ENCODE results near the gene ROR2. TPM values are rescaled to one million over a fixed set of nuclear protein-coding genes. Genes with fewer than 3 reads are reported as not detected.

The ROR2 gene
- total RNA-seq, 1 experiment from 2014 or later, result not detected

GRCh38 chr9:91655658-91656057 lies 294.4 kb downstream of the ROR2 start:
- intact Hi-C loops (cut with micrococcal nuclease; ENCODE audit: unreplicated experiment), result no loop called here
- no peak overlapping the region for H3K27ac Mint-ChIP-seq (ENCODE audit: unreplicated experiment)
- TF ChIP-seq CTCF (IDR thresholded peaks at IDR 0.05; ENCODE audit: unreplicated experiment), result no peak
- H3K4me3 Mint-ChIP-seq (ENCODE audit: low read depth, unreplicated experiment), result no peak overlapping the region
- BruUV-seq (replicated peaks), result no TSS peak
- peaks cover 35% of the 10 kb centered on the region for H3K27me3 Mint-ChIP-seq (ENCODE audit: unreplicated experiment)
- no peaks in the 10 kb centered on the region for H3K9me3 Mint-ChIP-seq (ENCODE audit: low read depth, unreplicated experiment)
- CTCF ChIA-PET, result no interaction called here
- no peaks in the 10 kb centered on the region for H3K4me1 Mint-ChIP-seq (ENCODE audit: low read depth, unreplicated experiment)
- DNase-seq, result no peak
- no peaks in the 10 kb centered on the region for H3K36me3 Mint-ChIP-seq (ENCODE audit: insufficient read depth, unreplicated experiment)

GRCh38 chr9:91655215-91655614 lies 294.8 kb downstream of the ROR2 start:
- TF ChIP-seq CTCF (IDR thresholded peaks at IDR 0.05; ENCODE audit: unreplicated experiment), result no peak
- intact Hi-C loops (cut with micrococcal nuclease; ENCODE audit: unreplicated experiment), result no loop called here
- no peak overlapping the region for H3K4me3 Mint-ChIP-seq (ENCODE audit: low read depth, unreplicated experiment)
- CTCF ChIA-PET, result no interaction called here
- no peak overlapping the region for H3K27ac Mint-ChIP-seq (ENCODE audit: unreplicated experiment)
- no peak for DNase-seq
- no peaks in the 10 kb centered on the region for H3K36me3 Mint-ChIP-seq (ENCODE audit: insufficient read depth, unreplicated experiment)
- BruUV-seq (replicated peaks), result no TSS peak
- H3K9me3 Mint-ChIP-seq (ENCODE audit: low read depth, unreplicated experiment), result no peaks in the 10 kb centered on the region
- H3K27me3 Mint-ChIP-seq (ENCODE audit: unreplicated experiment), result peaks cover 35% of the 10 kb centered on the region
- H3K4me1 Mint-ChIP-seq (ENCODE audit: low read depth, unreplicated experiment), result no peaks in the 10 kb centered on the region

GRCh38 chr9:91654527-91654926 lies 295.5 kb downstream of the ROR2 start:
- no peak overlapping the region for H3K27ac Mint-ChIP-seq (ENCODE audit: unreplicated experiment)
- intact Hi-C loops (cut with micrococcal nuclease; ENCODE audit: unreplicated experiment), result no loop called here
- H3K27me3 Mint-ChIP-seq (ENCODE audit: unreplicated experiment), result peaks cover 37% of the 10 kb centered on the region

GRCh38 chr9:91647371-91647770 lies 302.7 kb downstream of the ROR2 start:
- H3K4me3 Mint-ChIP-seq (ENCODE audit: low read depth, unreplicated experiment), result no peak overlapping the region
- no TSS peak for BruUV-seq (replicated peaks)
- H3K9me3 Mint-ChIP-seq (ENCODE audit: low read depth, unreplicated experiment), result no peaks in the 10 kb centered on the region
- H3K27me3 Mint-ChIP-seq (ENCODE audit: unreplicated experiment), result peaks cover 40% of the 10 kb centered on the region
- H3K4me1 Mint-ChIP-seq (ENCODE audit: low read depth, unreplicated experiment), result no peaks in the 10 kb centered on the region
- H3K27ac Mint-ChIP-seq (ENCODE audit: unreplicated experiment), result no peak overlapping the region
- DNase-seq, result no peak
- H3K36me3 Mint-ChIP-seq (ENCODE audit: insufficient read depth, unreplicated experiment), result no peaks in the 10 kb centered on the region
- intact Hi-C loops (cut with micrococcal nuclease; ENCODE audit: unreplicated experiment), result no loop called here
- CTCF ChIA-PET, result no interaction called here
- TF ChIP-seq CTCF (IDR thresholded peaks at IDR 0.05; ENCODE audit: unreplicated experiment), result no peak

More at GRCh38 chr9:91654527-91654926, 295.5 kb downstream of the ROR2 start:
- CTCF ChIA-PET, result no interaction called here
- no peaks in the 10 kb centered on the region for H3K9me3 Mint-ChIP-seq (ENCODE audit: low read depth, unreplicated experiment)
- no peak overlapping the region for H3K4me3 Mint-ChIP-seq (ENCODE audit: low read depth, unreplicated experiment)
- H3K4me1 Mint-ChIP-seq (ENCODE audit: low read depth, unreplicated experiment), result no peaks in the 10 kb centered on the region
- no TSS peak for BruUV-seq (replicated peaks)
- no peaks in the 10 kb centered on the region for H3K36me3 Mint-ChIP-seq (ENCODE audit: insufficient read depth, unreplicated experiment)
- TF ChIP-seq CTCF (IDR thresholded peaks at IDR 0.05; ENCODE audit: unreplicated experiment), result no peak
- no peak for DNase-seq
